NK-92 (cell line): ENCODE data around the gene CD109.
"Not testable (repeated sequence)": the region's sequence is repeated elsewhere in the genome, so short reads cannot be mapped to it uniquely, and the experiment has no call there.

Experiments
- DNase-seq: peaks from one replicate; lab custom pipeline; 2025; ENCODE audit not compliant: unreplicated experiment; lab: John Stamatoyannopoulos, UW

CD109 gene

GRCh38 chr6:73784726-73785505 is 88.9 kb downstream of the CD109 start:
- no peak for DNase-seq

GRCh38 chr6:73790574-73790973 is 94.6 kb downstream of the CD109 start:
- DNase-seq = no peak

GRCh38 chr6:73791336-73791735 is 95.3 kb downstream of the CD109 start:
- DNase-seq = no peak

GRCh38 chr6:73792738-73793137 is 96.7 kb downstream of the CD109 start:
- no peak for DNase-seq

DNA sequence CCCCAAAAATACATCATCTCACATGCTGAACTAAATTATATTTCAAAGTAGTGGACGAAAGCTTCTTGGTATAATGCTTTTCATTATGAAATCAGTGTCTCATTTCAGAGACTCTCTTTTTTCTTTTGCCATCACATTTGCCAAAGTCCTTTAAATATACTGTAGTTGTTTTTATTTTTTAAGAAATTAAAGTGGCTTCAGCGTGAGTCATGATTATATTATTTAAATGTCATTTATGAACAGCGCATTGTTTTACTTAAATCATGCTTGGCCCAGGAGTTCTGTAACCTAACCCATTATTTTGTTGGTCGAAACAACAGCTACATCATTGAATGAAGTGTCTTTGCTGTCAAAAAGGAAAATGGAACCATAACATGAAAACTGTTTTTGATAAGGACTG is 100.9 kb downstream of the CD109 start:
- DNase-seq = no peak

GRCh38 chr6:73797861-73798260 is 101.9 kb downstream of the CD109 start:
- no peak for DNase-seq

DNA sequence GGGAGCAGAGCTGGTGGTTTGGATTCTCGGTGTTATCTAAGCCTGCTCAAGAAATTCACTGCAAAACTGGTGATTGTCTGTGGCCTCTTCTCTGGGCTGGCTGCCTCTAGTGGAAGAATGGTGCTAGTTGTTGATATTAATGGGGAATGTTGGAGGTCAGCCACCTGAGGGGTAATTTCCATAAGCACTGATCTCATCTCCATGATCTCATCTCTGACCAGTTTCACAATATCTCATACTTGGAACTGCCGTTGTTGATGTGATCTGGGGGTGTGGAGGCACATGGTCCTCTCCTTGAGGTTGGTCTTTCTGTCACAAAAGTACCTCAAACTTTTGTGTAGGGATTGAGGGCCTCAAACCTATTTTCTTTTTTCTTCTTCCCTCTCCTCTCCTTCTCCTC is 102.6 kb downstream of the CD109 start:
- no peak for DNase-seq

DNA sequence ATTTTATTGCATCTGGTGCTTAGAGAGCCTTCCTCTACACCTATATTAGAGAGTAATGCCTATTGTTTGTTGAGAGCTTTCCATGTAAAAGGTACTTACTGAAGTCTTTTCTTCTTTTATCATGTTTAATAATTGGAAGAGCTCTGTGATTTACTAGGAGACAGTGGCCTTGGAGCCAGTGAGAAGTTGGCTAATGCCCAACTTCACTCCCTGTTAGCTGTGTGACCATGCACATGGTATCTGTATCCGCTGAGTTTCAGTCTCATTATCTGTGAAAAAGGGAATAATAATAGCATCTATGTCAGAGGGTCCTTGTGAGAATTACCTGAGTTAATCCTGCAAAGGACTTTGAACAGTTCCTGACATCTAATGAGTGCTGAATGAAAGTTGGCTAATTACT is 105.0 kb downstream of the CD109 start:
- DNase-seq = no peak

DNA sequence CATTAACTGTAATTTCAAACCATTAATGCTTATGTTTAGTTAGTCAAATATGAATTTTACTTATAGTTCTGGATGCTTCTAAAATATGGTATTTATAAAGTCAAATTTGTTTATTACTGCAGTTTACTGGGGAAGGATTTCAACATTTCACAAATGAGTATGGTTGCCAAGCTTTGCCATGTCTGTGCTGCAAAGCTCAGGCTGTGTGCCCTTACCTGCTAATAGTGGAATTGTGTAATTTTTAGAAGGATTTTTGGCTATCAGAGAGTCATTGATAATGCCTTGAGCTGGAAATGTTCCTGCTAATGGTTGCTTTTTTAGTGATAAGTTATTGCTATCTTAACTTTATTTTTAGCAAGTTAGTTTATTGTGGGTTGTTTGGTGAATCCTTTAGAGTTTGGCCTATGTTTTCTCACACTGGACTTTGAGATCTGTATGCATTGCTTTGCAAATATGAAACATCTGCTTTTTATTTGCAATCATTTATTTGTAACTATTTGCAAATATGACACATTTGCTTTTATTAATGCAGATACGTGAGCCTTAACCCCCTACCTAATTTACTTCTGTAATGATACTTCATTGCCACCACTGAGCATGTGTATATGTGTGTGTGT is 105.8 kb downstream of the CD109 start:
- no peak for DNase-seq

GRCh38 chr6:73802366-73802765 is 106.4 kb downstream of the CD109 start:
- no peak for DNase-seq

GRCh38 chr6:73803562-73804241 is 107.7 kb downstream of the CD109 start:
- no peak for DNase-seq

DNA sequence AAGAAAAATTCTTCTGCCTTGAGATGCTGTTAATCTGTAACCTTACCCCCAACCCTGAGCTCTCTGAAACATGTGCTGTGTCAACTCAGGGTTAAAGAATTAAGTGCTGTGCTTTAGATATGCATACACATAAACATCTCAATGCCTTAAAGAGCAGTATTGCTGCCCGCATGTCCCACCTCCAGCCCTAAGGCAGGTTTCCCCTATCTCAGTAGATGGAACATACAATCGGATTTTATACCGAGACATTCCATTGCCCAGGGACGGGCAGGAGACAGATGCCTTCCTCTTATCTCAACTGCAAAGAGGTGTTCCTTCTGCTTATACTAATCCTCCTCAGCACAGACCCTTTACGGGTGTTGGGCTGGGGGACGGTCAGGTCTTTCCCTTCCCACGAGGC is 109.2 kb downstream of the CD109 start:
- DNase-seq = not testable (repeated sequence)

- DNase-seq = not testable (repeated sequence)
Measured at GRCh38 chr6:73805982-73806381, 110.0 kb downstream of the CD109 start.

GRCh38 chr6:73811706-73812105 is 115.7 kb downstream of the CD109 start:
- DNase-seq = no peak

GRCh38 chr6:73817253-73817652 is 121.2 kb downstream of the CD109 start:
- no peak for DNase-seq

- no peak for DNase-seq
Measured at GRCh38 chr6:73823046-73823735, 127.2 kb downstream of the CD109 start.

DNA sequence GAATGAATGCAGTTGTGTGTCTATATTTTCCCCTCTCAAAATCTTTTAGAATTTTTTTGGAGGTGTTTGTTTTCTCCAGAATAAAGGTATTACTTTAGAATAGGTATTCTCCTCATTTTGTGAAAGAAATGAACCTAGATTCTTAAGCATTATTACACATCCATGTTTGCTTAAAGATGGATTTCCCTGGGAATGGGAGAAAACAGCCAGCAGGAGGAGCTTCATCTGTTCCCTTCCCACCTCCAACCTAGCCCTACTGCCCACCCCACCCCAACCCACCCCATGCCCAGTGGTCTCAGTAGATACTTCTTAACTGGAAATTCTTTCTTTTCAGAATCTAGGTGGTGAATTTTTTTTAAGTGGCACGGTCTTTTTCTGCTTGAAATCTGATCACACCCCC is 127.8 kb downstream of the CD109 start:
- no peak for DNase-seq

GRCh38 chr6:73826571-73826970 is 130.6 kb downstream of the CD109 start:
- no peak for DNase-seq

DNA sequence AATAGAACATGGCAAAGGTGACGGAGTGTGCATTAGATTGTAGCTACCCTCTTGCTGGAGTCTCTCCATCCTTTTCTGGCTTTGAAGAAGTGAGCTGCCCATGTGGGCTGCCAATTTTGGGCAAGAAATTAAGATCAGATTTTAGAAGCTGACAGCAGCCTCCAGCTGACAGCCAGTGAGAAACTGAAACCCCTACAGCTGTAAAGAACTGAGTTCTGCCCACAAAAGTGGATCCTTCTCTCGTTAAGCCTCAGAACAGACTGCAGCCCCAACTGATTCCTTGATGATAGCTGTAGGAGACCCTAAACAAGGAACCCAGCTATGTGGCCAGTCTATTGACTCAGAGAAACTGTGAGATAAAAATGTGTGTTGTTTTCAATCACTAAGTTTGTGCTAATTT is 134.1 kb downstream of the CD109 start:
- no peak for DNase-seq

DNA sequence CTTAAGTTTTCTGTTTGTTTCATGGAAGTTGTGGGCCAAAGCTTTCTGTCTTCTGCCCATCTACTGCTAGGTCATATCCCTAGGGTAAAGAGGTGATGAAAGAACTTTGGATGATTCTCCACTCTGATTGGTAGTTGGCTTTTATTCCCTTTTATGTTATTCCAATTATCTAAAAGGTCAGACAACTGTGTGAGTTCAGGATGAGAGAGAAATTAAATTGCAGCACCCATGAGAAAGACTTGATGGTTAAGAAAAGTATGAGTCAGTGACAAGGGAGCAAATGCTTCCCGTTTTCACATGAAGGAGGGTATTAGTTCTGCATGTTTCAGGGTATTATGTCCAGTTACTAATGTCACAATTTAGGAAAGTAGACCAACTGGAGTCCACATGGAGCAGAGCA is 136.3 kb downstream of the CD109 start:
- DNase-seq = no peak

GRCh38 chr6:73844696-73845095 is 148.7 kb downstream of the CD109 start:
- not testable (repeated sequence) for DNase-seq

- DNase-seq = not testable (repeated sequence)
Measured at GRCh38 chr6:73851048-73851447, 155.0 kb downstream of the CD109 start.
